DMS53 treated with DMSO at 0.1 percent for 48 hours (cell line): ENCODE results near the gene SLC37A1.
A peak's percentile ranks its signal among the peaks of the same experiment; 100 is the strongest.

Source experiments
- DNase-seq: peaks from one replicate; lab custom pipeline; 2025; ENCODE audit not compliant: unreplicated experiment; lab: John Stamatoyannopoulos, UW

Gene SLC37A1

DNA sequence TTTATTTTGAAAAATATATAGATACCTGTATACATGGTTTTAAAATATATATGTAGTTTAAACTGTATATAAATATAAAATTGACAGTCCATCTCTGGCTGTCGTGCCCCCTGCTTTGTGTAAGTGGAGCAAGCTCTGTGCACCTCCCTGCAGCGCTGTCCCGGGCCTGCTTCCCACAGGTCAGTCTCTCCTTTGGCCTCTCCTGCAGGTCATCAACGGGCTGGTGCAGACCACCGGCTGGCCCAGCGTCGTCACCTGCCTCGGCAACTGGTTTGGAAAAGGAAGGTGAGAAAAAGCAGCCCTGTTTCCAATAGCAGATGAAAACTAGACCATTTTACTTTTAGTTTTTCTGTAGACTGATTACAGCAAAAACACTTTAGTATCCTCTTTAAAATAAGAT is 28.5 kb downstream of the SLC37A1 start:
- DNase-seq: no peak

DNA sequence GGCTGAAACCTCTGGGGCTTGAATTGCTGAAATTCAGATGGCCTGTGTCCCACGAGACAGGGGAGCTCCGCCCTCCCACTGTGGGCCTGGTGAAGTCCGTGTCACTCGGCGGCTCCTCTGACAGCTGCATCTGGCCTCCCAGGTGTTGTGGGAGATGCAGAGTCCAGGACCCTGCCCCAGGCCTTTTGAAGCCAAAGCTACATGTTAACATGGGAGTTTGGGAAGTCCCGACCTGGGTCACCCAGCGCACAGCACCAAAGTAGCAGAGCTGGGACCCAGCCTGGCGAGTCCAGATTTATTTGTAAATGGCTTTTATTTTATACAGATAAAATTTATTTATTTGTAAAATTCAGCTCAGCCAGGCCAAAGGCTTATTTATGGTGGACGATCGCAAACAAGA is 28.9 kb downstream of the SLC37A1 start:
- no peak for DNase-seq

DNA sequence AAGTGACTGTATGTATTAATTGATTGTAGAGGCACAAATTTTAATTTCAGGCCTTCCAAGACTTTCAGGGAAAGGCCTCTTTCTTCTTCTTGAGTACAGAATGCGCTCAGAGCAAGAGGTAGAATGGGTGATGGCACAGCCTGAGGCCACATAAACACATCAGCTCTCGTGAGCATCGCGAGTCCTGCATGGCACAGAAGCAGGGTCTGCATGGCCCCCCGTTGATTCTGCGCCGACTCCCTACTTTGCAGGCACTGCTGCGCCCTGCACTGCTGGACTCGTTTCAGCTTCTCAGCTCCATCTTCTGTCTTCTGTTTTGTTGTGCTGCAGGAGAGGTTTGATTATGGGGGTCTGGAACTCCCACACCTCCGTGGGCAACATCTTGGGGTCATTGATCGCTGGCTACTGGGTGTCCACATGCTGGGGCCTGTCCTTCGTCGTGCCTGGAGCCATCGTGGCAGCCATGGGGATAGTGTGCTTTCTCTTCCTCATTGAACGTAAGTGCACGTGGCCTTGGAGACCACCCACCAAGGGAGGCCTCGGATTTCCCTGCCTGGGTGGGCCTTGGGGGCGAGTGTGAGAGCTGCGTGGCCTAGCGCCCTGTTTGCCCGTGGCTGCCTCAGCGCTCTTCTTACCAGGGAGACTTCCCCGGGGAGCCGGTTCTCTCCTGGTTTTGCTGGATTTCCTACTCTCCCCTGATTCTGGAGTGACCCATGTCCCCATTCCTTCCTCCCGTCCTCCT is 29.6 kb downstream of the SLC37A1 start:
- DNase-seq: no peak

DNA sequence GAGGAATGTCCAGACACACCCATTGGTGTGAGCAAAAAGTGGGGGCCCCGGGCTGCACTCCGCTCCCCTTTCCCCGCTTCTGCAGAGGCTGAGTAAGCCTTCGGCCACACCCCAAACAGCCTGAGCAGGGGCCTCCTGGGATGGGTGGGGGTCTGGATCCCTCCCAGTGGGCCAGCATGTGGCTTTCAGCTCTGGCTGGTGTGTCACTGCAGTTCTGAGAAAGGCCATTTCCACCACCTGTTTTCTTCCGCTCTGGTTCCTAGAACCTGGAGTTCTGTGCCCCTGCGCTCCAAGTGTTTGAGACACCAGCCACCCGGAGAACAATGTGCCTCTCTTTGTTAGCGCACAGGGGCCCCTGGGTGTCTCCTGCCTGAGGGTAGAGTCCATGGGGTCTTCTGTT is 30.9 kb downstream of the SLC37A1 start:
- no peak for DNase-seq

DNA sequence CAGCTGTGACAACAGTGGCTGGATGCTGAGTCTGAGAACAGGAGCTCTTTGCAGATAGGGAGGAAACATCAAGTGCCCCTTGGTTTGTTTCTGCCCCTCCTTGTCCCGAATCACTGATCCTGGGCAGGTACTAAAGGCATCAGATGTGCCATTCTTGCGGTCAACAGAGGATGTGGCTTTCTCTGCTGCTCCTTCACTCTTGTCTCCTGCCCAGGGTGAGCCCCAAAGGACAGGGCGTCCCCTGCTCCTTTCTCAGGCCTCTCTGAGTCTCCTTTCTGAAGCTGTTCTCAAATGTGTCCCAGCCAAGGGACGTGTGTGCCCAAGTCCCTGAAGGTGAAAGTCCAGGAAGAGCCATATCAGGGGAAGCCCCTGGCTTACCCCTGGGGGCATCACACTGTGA is 31.7 kb downstream of the SLC37A1 start:
- DNase-seq: no peak

DNA sequence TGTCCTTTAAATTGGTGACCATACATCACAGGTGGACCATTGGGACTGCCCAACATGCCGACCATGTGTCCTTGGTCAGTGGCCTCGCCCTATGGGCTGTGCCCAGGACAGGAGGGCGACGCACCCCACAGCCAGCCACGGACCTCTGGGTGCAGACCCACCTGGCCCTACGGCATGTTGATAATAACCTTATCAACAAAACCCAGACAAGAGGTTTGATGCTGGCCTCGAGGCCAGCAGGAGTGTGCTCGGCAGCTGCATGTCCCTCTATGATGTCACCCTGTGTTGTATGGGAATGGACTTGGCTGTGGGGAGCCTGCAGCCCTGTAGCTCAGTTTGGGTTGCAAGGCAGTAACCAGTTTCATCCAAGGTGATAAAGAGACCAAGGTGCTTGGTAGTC is 32.1 kb downstream of the SLC37A1 start:
- no peak for DNase-seq

DNA sequence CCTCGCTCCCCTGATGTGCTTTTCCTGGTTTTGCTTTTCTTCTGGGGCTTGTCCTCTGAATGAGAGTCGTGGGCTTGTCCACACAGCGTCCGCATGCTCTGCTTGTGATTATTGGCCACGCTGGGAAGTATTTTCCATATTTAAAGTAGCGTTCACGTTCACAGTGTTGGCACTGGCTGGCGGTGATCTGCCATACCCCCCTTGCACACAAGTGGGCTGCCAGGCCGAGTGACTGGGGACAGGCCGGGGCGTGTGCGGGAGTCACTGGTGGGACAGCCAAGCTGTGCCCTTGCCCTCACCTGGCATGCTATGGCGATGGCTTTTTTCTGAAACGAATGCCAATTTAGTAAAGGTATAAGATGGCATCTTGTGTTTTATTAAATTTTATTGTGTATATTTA is 32.8 kb downstream of the SLC37A1 start:
- DNase-seq: no peak

DNA sequence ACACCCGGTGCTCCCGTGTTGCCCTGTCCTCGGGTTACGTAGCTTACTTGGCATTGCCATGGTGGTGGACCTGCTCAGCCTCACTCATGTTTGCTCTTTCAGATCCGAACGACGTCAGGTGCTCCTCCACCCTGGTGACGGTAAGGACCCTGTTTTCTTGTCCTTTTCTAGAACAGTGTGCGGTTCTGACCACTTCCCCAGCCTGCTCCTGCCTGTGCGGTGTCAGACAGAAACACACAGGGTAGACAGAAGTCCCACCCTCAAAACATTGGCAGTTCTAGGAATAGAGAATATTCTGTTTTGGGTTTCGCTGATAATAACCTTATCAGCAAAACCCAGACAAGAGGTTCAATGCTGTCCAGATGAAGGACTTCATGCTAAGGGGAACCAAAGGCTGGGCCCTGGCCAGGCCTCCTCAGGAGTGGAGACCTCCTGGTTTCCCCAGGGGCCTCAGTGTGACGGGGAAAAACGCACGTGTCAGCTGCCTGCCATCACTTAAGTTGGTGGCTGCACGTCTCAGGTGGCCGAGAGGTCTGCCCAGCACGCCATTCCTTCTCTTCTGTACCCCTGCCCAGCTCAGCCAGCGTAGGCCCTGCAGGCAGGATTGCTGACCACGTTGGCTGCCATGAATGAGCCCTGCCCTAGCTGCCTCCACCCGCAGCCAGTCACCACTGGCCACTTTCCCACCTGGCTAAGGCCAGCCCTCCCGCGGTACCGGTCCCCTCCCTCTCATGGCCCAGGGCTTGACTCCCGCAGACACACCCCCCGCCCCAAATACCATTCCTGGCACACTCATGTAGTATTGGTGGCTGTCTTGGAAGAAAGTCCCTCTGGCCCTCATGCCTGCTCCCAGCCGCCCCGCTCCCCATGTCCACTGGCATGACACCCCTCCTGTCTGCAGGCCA is 33.6 kb downstream of the SLC37A1 start:
- DNase-seq: no peak

DNA sequence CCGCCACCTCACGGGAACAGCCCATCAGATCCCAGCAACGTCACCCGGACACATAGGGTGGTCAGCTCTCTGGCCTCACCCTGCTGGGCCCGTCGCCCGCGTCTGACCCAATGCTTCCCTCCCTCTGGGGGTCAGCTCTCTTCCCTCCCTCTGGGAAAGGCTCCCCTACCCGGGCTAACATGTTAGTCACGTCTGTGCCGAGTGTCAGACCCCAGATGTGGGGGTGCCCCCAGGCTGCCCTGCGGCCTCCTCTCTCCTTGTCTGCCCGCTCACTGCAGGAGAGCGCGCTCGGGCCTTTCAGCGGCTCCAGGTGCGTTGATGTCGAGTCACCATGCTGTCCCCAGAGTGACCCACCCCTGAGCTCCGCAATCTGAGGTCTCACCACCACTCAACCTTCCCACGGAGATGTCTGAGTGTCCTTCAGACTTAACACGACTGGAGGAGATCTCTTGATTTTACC is 34.3 kb downstream of the SLC37A1 start:
- no peak for DNase-seq

DNA sequence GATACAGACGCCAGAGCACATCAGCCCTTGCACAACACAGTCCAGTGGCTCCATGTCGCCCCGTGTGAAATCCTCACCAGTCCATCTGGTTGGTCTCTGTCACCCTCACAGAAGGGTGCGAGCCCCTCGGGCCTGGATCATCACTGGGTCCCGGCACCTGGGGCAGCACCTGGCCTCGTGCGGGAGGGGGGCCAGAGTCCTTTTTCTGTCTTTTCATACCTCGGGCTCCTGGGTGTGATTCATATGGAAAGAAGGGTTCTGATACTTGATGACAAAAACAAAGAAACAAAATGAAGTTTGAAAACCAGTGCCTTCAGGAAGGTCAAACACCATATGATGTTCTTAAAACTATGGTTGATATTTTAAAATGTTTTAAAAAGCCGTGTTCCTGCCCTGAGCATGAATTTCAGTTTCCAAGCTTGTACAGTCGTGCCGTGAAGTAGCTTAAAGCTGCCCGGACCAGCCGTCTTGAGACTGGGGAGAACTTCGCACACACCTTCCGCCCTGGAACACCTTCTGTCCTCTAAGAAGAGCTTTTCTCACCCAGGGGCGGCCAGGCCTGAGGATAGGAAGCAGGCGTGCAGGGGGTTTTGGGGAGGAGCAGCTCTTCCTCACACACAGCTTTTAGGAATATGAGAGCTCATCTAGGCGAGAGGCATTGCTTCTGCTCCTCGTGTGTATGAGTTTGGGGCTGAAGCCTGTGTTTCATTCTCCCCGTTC is 35.2 kb downstream of the SLC37A1 start:
- DNase-seq: no peak

DNA sequence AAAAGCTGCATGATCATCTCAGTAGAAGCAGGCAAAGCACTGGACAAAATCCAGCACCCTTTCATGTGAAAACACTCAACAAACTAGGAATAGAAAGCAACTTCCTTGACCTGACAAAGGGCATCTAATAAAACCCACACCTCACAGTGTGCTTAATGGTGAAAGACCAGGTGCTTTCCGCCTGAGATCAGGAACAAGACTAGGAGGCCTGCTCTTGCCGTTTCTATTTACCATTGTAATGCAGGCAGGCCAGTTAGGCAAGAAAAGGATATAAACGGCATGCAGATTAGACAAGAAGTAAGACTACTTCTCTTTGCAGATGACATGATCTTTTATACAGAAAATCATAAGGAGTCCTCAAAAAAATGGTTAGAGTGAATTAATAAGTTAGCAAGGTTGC is 37.2 kb downstream of the SLC37A1 start:
- DNase-seq: peak; percentile 14

DNA sequence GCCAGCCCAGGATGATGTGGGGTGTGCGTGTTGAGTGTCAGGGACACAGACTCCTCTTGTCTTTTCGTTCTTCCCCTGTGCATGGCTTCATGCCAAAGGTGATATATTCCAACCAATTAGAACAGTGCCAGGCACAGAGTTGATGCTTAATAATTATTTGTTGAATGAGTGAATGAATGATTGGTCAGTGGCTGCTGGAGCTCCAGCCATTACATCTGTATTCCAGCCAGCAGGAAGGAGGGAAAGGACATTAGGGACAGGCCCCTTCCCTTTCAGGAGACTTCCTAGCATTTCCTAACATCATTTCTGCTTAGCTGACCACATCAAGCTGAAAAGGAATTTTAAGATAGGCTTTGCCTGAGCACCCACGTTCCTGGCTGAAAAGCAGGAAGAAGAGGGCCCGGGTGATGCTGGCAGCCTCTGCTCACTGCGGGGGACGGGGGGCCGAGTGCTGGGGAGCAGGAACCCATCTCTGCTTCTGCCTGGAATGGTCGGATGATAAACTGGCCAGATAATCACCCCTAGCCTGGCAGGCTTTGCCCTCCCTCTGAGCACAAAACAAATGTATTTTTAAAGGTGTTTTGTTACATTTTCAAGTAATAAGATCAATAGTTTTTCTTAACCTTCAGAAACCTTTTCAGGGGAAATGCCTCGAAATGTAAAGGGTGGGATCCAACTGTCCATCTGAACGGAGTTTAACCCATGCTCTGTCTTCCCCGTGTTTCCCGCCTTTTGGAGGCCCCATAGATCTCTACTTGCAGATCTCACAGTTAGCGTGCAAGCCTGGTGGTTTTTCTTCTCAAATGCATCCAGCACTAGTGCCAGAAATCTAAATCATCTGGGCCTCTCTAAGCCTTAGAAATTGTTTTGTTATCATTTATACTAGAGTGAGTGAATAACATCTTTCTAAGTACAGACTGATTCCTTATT is 39.0 kb downstream of the SLC37A1 start:
- no peak for DNase-seq

DNA sequence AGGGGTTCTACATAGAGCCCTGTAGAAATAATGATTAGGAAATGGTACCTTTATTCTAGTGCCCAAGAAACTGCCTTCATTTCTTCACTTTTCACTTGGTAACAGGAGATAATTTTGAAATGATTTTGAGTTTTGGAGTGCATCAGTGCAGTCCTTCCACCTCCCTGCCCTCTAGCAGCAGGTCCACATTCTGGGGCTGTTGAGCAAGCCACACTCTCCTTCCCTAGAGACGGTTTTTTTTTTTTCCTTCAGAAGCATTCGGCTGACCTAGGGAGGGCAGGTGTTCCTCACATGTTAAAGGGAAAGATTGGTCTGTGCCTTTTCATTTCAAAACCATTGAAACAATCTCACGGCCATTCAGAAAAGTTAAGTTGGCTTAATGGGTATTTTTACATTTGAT is 39.8 kb downstream of the SLC37A1 start:
- no peak for DNase-seq

DNA sequence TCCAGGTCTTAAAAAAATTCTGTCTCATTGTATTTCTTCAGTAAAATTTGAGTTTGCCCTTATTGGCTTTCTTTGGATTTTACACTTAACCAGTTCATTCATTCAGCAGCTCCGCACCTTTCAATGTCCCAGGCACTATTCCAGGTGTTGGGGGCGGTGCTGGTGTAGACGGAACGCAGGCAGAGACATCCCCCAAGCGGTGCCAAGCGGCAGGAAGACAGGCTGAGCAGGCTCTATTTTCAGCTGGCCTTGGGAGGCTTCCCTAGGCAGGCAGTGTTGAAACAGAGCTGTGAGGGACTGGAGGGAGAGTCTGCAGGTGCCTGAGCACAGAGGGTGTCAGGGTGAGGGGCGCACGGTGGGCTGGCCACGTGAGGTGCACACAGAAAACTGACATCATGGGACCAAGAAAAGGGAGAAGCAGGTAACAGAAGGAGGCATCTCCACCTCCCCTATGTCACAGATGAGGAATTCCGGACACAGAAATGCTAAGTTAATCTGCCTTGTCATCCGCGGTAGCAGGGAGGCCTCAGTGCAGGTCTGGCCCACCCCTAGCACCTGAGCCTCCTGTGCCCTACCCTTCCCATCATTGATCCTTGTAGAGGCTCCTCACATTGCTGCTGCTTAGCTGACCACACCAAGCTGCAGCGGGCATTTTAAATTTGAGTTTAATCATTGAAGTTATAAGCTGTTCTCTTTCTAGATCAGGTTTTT is 40.8 kb downstream of the SLC37A1 start:
- DNase-seq: no peak

DNA sequence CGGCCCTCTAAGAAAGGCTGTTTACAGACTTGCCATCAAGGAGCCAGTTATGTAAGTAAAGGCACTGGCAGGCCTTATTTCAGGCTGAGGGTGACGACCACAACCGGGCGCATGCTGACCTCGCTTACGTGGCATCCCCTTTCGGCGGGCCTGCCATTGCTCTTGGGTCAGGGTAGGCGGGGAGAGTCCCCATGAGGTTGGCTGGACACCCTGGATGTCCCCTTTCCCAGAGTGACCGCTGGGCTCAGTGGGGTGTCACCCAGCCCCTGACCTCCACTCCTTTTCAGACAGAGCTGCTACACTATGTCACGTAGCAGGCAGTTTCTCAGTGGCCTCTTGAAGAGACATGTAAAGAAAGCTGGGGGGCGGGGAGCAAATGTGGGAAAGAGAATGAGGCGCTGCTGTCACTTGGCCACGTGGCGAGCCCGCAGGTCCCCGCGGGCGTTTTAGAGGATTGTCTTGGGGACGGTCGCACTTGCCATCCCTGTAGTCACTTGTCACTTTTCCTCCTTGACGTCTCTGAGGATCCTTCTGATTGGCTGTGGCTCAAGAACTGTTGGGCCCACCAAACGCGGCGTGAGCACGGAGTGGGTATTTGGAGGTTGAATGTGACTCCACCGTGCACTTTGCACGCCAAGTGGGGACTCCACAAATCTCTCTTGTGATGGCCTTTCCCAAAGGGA is 42.2 kb downstream of the SLC37A1 start:
- no peak for DNase-seq

DNA sequence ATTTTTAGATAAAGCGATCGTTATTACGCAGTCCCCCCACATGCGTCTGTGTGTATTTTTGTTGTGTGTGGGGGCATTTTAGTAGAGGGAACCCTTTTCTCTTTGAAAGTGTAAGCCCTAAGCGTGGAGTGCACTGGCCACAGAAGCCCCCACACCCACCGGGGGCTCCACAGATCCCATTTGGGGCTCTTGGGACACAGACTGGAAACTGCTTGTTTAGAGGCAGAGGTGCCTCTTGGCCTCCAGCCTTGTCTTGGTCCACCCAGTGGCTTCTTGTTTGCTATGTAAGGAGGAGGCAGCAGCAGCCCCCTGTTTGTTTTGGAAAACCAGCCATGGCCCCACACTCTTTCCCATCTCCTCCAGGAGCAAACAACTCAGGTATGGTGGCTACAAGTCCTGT is 42.8 kb downstream of the SLC37A1 start:
- no peak for DNase-seq

DNA sequence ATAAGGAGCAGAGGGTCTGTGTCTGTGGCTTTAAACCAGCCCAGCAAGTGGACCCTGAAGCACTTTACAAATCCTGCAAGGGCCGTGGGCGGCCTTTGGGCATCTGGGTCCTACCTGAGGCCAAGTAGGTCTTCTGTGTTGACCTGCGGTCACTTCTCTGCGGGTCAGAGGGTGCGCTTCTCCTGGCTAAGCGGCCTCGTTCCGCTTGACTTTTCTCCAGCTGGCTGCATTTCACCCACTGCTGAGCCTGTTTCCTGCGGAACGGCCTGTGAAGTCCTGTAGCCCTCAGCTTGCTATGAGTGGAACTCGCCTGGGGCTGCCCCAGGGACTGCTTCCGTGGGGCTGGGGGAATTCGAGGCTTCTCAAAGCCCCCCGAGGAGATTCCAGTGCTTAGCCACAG is 43.3 kb downstream of the SLC37A1 start:
- DNase-seq: no peak

DNA sequence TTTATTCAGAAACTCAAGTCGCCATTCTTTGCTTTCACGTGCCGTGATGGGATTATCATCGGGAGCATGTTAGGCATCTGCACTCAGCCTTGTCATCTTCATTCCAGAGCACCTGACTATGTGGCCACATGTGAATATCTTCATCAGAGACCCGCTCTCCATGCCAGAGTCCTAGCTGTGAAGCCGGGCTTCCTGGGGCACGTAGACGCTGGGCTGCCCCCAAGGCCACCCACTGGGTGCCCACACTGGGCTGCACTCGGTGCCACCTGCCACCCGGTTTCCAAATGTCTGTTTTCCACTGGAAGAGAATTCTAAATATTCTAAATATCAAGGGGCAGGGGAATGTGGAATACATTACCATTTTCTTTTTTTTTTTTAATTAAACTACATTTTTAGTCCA is 43.8 kb downstream of the SLC37A1 start:
- no peak for DNase-seq

DNA sequence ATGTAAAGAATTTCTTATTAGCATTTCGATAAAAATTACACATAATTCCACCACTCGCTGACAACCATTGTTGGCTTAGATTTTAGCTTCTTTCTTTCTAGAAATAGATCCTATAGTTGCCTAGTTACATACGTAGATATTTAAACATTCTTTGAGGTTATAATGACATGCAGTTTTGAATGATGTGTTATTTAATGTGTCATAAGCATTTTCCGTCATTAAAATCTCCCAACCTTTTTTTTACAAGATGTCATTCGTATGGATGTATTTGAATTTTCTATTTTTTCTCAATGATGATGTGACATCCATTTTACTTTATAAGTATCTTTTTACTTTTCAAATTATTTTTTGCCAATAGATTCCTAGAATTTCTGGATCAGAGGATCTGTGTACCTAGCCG is 44.7 kb downstream of the SLC37A1 start:
- DNase-seq: no peak
